Gastrocnemius medialis (tissue), 4 donors: ENCODE data around the gene ARIH1. TPM values are rescaled to one million over a fixed set of nuclear protein-coding genes. Genes with fewer than 3 reads are reported as not detected.
"Not testable (repeated sequence)": the region's sequence is repeated elsewhere in the genome, so short reads cannot be mapped to it uniquely, and the experiment has no call there.

Experiments
- ATAC-seq, 2 donors: fragments of 150-250 bp; one replicate each; pipeline ENCODE4 v1.9.1; 2016
- DNase-seq, 2 donors: peaks; one replicate each; pipeline ENCODE4 v3.0.0-alpha.2; 2019
- H3K27ac ChIP-seq, 4 donors: fragments of 200-600 bp; sonication (generic); 1 replicate in 1 of 4; 2 replicates in 3 of 4; pipeline ENCODE4 v1.5.1; 2016 to 2018; ENCODE audit warnings: mild to moderate bottlenecking in 2 of 4, moderate library complexity in 1 of 4
- H3K27me3 ChIP-seq, 3 donors: fragments of 200-600 bp; sonication (generic) in 2 of 3; 1 replicate in 1 of 3; 2 replicates in 2 of 3; pipeline versions ENCODE4 v1.5.1 to v1.6.0; 2016 to 2019; ENCODE audit warnings: mild to moderate bottlenecking in 1 of 3, moderate library complexity in 1 of 3
- H3K36me3 ChIP-seq, 2 donors: fragments of 200-600 bp; sonication (generic) in 1 of 2; one replicate each; pipeline ENCODE4 v1.5.1; 2017 to 2018
- H3K4me1 ChIP-seq, 2 donors: fragments of 200-600 bp; sonication (generic) in 1 of 2; one replicate each; pipeline ENCODE4 v1.5.1; 2016 to 2017; ENCODE audit warnings: mild to moderate bottlenecking in 2 of 2
- H3K4me3 ChIP-seq, 4 donors: fragments of 200-600 bp; sonication (generic) in 3 of 4; 1 replicate in 1 of 4; 2 replicates in 3 of 4; pipeline ENCODE4 v1.5.1; 2016 to 2019; ENCODE audit warnings: mild to moderate bottlenecking in 2 of 4
- H3K9me3 ChIP-seq, 3 donors: fragments of 200-600 bp; sonication (generic) in 2 of 3; 1 replicate in 1 of 3; 2 replicates in 2 of 3; pipeline ENCODE4 v1.5.1; 2016 to 2019
- POLR2A ChIP-seq, 2 donors: fragments of 450-650 bp; IDR thresholded peaks; one replicate each; pipeline ENCODE4 v1.6.1; 2017; ENCODE audit warnings: antibody characterized with exemption in 2 of 2, mild to moderate bottlenecking in 2 of 2, moderate library complexity in 2 of 2
- in situ Hi-C, 4 donors: fragments of 200-750 bp; cut with MboI; loops; one replicate each; pipeline versions ENCODE4 v1.15.0 to v1.8.0; 2017; ENCODE audit warnings: low sequenced_read_pairs in 4 of 4
- intact Hi-C: fragments of 100-400 bp; cut with DNase I; formaldehyde crosslinking; loops from one replicate; pipeline ENCODE4 v1.15.1; 2023; ENCODE audit warnings: low total_unique reads
- total RNA-seq, 4 donors: library from RNA; depleted of rRNA; stranded (reverse); fragments of >200 nt; gene quantifications; one replicate each; pipeline versions ENCODE4 v1.1.0 to v1.2.3, GENCODE V29; 2016
- TF ChIP-seq, protein P1 (sequence below), 5 experiments: fragments of 450-650 bp in 3 of 5; fragments of 200-600 bp in 2 of 5; sonication (generic) in 2 of 5; IDR thresholded peaks in 4 of 5; conservative IDR thresholded peaks in 1 of 5; 1 replicate in 4 of 5; 2 replicates in 1 of 5; pipeline ENCODE4 v1.5.1; 2016 to 2019; ENCODE audit warnings: antibody characterized with exemption in 5 of 5, mild to moderate bottlenecking in 3 of 5, moderate library complexity in 3 of 5

The ARIH1 gene
- total RNA-seq, 4 donors from 2014 or later, result 46.3 to 85.6 (median 68.3) TPM

DNA sequence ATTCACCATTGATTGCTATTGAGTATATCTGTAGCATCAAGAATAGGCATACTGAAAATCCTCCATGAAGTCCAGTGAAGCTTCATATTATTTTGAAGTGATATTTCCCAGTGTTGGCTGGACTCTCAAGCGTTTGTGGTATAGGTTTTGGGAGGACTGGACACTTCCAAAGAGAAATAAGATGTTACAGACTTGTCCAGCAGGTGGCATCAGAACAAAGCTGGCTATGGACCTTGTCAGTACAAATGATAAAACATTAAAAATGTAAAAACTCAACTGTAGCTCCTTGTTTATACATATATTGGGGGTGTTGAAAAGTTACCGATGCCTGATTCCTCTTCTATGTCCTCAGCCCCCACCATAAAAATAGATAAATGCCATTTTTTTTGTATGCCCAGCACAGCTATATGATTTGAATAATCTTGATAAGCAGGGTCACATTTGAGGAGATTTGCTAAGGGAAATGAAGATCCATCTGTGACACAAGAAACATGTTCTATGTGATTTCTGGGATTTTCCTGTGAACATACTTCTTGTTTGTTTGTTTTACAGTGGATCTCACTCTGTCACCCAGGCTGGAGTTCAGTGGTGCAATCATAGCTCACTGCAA lies 125.8 kb downstream of the ARIH1 start:
- Histone ChIP-seq H3K4me3 (no peak overlapping the region), H3K27me3 (no peaks in the 10 kb centered on the region), H3K9me3 (no peaks in the 10 kb centered on the region), H3K36me3 (no peaks in the 10 kb centered on the region), H3K27ac (no peak overlapping the region), H3K4me1 (no peaks in the 10 kb centered on the region)
- no peak for TF ChIP-seq POLR2A (IDR thresholded peaks at IDR 0.05)
- TF ChIP-seq, protein P1, sequence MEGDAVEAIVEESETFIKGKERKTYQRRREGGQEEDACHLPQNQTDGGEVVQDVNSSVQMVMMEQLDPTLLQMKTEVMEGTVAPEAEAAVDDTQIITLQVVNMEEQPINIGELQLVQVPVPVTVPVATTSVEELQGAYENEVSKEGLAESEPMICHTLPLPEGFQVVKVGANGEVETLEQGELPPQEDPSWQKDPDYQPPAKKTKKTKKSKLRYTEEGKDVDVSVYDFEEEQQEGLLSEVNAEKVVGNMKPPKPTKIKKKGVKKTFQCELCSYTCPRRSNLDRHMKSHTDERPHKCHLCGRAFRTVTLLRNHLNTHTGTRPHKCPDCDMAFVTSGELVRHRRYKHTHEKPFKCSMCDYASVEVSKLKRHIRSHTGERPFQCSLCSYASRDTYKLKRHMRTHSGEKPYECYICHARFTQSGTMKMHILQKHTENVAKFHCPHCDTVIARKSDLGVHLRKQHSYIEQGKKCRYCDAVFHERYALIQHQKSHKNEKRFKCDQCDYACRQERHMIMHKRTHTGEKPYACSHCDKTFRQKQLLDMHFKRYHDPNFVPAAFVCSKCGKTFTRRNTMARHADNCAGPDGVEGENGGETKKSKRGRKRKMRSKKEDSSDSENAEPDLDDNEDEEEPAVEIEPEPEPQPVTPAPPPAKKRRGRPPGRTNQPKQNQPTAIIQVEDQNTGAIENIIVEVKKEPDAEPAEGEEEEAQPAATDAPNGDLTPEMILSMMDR (IDR thresholded peaks at IDR 0.05 in 4 of 5, conservative IDR thresholded peaks at IDR 0.05 in 1 of 5), result peak in 4 of 5 experiments; percentile 42 to 55 (median 44)
- intact Hi-C loops (no loop called here), in situ Hi-C loops (loop anchor here in 1 of 4 donors (10.0 kb wide), 1 partner anchor 105 kb away; no protein-coding TSS in a partner anchor)
- ATAC-seq, result peak in 1 of 2 donors; percentile 46
- DNase-seq, result no peak

DNA sequence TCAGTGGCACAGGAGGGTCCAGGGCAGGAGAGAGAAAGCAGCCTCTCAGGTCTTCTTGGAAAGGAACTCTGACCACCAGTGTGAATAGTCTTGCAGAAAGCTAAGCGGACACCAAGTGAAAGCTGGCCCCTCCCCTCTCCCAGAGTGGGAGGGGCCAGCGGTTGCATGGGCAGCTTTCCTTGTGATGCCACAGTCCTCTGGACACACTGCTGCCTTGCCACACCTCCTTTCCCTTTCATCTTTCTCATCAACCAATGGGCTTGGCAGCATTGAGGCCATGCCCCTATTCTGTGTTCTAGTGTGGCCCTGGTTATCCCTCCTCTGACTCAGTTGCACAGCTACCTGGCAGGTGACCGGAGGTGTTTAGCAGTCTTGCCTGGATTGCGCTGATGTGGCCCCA lies 130.7 kb downstream of the ARIH1 start:
- in situ Hi-C loops, result no loop called here
- no peaks in the 10 kb centered on the region for H3K9me3 ChIP-seq
- DNase-seq, result no peak
- H3K27me3 ChIP-seq, result no peaks in the 10 kb centered on the region
- no peak for ATAC-seq
- intact Hi-C loops, result no loop called here
- no peak overlapping the region for H3K4me3 ChIP-seq
- no peak overlapping the region for H3K27ac ChIP-seq
- TF ChIP-seq POLR2A (IDR thresholded peaks at IDR 0.05), result no peak
- TF ChIP-seq, protein P1 (IDR thresholded peaks at IDR 0.05 in 4 of 5, conservative IDR thresholded peaks at IDR 0.05 in 1 of 5), result no peak
- no peaks in the 10 kb centered on the region for H3K4me1 ChIP-seq
- H3K36me3 ChIP-seq, result no peaks in the 10 kb centered on the region

DNA sequence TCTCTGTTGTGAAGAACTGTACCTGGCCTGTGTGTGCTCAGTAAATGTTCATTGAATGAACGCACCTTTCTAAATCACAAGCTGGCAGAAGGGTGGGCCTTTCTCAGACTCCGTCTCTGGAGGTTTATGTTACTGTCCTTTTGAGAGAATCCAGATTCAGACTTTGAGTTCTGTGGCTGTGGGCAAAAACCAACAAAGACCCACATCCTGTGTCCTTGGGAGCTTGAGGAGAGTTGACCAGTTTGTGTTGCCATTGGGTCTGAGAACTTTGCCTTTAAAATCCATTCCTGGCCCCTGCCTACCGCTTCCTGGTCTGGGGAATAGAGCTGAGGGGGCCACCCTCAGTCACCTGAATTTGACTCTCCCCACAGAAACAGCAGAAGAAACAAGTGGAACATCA lies 134.0 kb downstream of the ARIH1 start:
- H3K36me3 ChIP-seq, H3K4me3 ChIP-seq, H3K4me1 ChIP-seq, DNase-seq, in situ Hi-C loops, H3K9me3 ChIP-seq, H3K27ac ChIP-seq, intact Hi-C loops, ATAC-seq, H3K27me3 ChIP-seq: not testable (repeated sequence)

DNA sequence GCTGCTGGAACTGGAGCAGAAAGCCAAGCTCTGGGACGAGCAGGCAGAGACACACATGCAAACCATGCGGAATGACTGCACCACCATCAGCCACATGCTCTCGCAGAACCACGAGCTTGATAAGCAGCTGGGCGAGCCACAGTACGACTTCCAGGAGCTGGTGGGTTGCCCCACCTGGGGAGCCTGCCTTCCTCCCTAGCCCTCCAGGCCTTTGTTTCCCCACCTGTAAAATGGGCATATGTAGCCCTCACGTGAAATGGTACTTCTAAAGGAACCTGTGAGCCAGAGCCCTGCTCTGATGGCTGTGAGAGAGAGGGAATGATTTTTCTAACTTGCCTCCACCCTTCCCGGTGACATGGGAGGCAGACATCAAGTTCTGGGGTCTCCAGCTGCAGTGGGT lies 135.7 kb downstream of the ARIH1 start:
- Histone ChIP-seq H3K4me3 (no peak overlapping the region), H3K4me1 (no peaks in the 10 kb centered on the region), H3K9me3 (no peaks in the 10 kb centered on the region), H3K27me3 (no peaks in the 10 kb centered on the region), H3K36me3 (no peaks in the 10 kb centered on the region), H3K27ac (no peak overlapping the region)
- in situ Hi-C loops (no loop called here), intact Hi-C loops (no loop called here)
- DNase-seq (no peak), ATAC-seq (no peak)
- TF ChIP-seq POLR2A (IDR thresholded peaks at IDR 0.05), result no peak
- TF ChIP-seq, protein P1 (IDR thresholded peaks at IDR 0.05 in 4 of 5, conservative IDR thresholded peaks at IDR 0.05 in 1 of 5), result no peak

DNA sequence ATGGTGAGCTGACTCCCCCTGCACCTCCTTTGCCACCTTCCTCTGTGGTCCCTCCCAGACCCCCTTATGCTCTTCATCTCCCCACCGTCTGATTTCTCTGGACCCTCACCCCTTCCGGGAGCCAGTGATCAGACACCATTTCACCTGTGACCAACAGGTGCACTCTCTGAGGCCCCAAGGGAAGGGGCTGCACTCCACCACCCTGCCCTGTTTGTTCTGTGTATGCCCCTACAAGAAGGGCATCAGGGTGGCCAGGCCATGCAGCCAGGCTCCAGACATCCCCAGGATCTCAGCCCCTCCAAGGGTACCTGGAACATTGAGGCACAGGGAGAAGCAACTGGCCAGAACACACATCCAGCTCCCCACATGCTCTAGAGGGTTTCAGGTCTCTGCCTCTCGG lies 138.2 kb downstream of the ARIH1 start:
- H3K27ac ChIP-seq, DNase-seq, H3K9me3 ChIP-seq, intact Hi-C loops, H3K27me3 ChIP-seq, H3K36me3 ChIP-seq, in situ Hi-C loops, H3K4me1 ChIP-seq, H3K4me3 ChIP-seq, ATAC-seq: not testable (repeated sequence)
